Transverse colon (tissue), 4 donors: Measurements from ENCODE around the gene RAP1GAP2. TPM values are rescaled to one million over a fixed set of nuclear protein-coding genes. Genes with fewer than 3 reads are reported as not detected.

Experiments
- DNase-seq: peaks from one replicate; pipeline ENCODE4 v3.0.0-alpha.2; 2019
- H3K27ac ChIP-seq, 4 donors: fragments of 200-600 bp; sonication (generic); 2 replicates each; pipeline ENCODE4 v1.5.1; 2016 to 2018; ENCODE audit warnings: inconsistent platforms in 4 of 4
- H3K27me3 ChIP-seq: fragments of 200-600 bp; sonication (generic); 2 replicates; pipeline ENCODE4 v1.5.1; 2017; ENCODE audit warnings: inconsistent platforms
- H3K36me3 ChIP-seq, 4 donors: fragments of 200-600 bp; sonication (generic); 2 replicates each; pipeline ENCODE4 v1.5.1; 2017 to 2019; ENCODE audit warnings: inconsistent platforms in 4 of 4
- H3K4me1 ChIP-seq, 4 donors: fragments of 200-600 bp; sonication (generic); 2 replicates each; pipeline ENCODE4 v1.5.1; 2017 to 2020; ENCODE audit warnings: inconsistent platforms in 4 of 4
- H3K4me3 ChIP-seq, 4 donors: fragments of 200-600 bp; sonication (generic); 1 replicate in 1 of 4; 2 replicates in 3 of 4; pipeline versions ENCODE4 v1.5.1 to v1.6.1; 2017 to 2019; ENCODE audit warnings: inconsistent platforms in 4 of 4
- H3K9me3 ChIP-seq, 2 donors: fragments of 200-600 bp; sonication (generic); 2 replicates each; pipeline ENCODE4 v1.5.1; 2017 to 2019; ENCODE audit warnings: inconsistent platforms in 2 of 2
- EP300 ChIP-seq: sonication (generic); formaldehyde crosslinking; IDR thresholded peaks from one replicate; pipeline ENCODE4 v1.6.1; 2017; ENCODE audit warnings: antibody characterized with exemption, low read depth
- POLR2A ChIP-seq: fragments of 450-650 bp; IDR thresholded peaks from one replicate; pipeline ENCODE4 v1.6.1; 2016; ENCODE audit warnings: antibody characterized with exemption, mild to moderate bottlenecking, moderate library complexity
- POLR2AphosphoS5 ChIP-seq, 3 donors: sonication (generic); formaldehyde crosslinking; IDR thresholded peaks; one replicate each; pipeline ENCODE4 v1.6.1; 2016; ENCODE audit warnings: antibody characterized with exemption in 3 of 3
- WGBS, 2 donors: methylation state at CpG; one replicate each; pipeline ENCODE4 v1.1.5; 2018; ENCODE audit warnings: low coverage in 1 of 2; 5-methylcytosine and 5-hydroxymethylcytosine counted together
- in situ Hi-C, 4 donors: fragments of 200-750 bp; cut with MboI; loops; one replicate each; pipeline versions ENCODE4 v1.15.0 to v1.15.1; 2017; ENCODE audit warnings: low sequenced_read_pairs in 3 of 4, low pct_ligation_motif_present in 1 of 4, low pct_unique_long_range_greater_than_20kb in 1 of 4
- intact Hi-C: fragments of 100-400 bp; cut with DNase I; formaldehyde crosslinking; loops from one replicate; pipeline ENCODE4 v1.15.1; 2023; ENCODE audit warnings: low total_unique reads
- total RNA-seq, 4 donors: library from RNA; depleted of rRNA; stranded (reverse); fragments of >200 nt; gene quantifications; one replicate each; pipeline ENCODE4 v1.1.0, GENCODE V29; 2016
- TF ChIP-seq, protein P1 (sequence below), 5 experiments: fragments of 200-600 bp in 3 of 5; fragments of 450-650 bp in 2 of 5; sonication (generic) in 3 of 5; IDR thresholded peaks; 1 replicate in 2 of 5; 2 replicates in 3 of 5; pipeline ENCODE4 v1.5.1; 2016 to 2017; ENCODE audit warnings: antibody characterized with exemption in 5 of 5, inconsistent platforms in 3 of 5, mild to moderate bottlenecking in 2 of 5, moderate library complexity in 1 of 5

Gene RAP1GAP2
- total RNA-seq, 4 donors from 2014 or later = 23.0 to 39.6 (median 33.9) TPM

DNA sequence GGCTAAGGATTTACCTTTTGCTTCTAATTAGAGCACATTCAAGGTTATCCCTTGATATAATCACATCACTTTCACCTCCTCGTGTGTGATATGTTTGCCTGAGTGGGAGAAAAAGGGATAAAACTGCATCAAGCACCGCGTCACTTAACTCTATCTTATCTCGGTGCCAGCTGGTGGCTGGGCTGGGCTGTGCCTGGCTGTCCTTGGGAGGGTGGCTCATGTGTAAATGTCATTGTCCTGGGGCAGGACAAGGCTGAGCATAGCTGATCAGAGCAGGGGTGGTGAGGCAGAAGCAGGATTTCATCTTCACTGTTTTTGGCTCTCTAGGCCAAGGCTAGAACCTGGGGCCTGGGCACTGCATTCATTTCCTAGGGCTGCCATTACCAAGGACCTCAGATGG is 105.3 kb downstream of the RAP1GAP2 start:
- no peaks in the 10 kb centered on the region for H3K36me3 ChIP-seq
- DNase-seq = no peak
- intact Hi-C loops (no loop called here), in situ Hi-C loops (no loop called here)
- no peaks in the 10 kb centered on the region for H3K9me3 ChIP-seq
- H3K4me1 ChIP-seq = peaks cover 0 to 24% (median 17%) of the 10 kb centered on the region in 4 donors
- H3K27ac ChIP-seq = peak overlapping the region in 3 of 4 donors; percentile 30 to 63 (median 45)
- TF ChIP-seq, protein P1, sequence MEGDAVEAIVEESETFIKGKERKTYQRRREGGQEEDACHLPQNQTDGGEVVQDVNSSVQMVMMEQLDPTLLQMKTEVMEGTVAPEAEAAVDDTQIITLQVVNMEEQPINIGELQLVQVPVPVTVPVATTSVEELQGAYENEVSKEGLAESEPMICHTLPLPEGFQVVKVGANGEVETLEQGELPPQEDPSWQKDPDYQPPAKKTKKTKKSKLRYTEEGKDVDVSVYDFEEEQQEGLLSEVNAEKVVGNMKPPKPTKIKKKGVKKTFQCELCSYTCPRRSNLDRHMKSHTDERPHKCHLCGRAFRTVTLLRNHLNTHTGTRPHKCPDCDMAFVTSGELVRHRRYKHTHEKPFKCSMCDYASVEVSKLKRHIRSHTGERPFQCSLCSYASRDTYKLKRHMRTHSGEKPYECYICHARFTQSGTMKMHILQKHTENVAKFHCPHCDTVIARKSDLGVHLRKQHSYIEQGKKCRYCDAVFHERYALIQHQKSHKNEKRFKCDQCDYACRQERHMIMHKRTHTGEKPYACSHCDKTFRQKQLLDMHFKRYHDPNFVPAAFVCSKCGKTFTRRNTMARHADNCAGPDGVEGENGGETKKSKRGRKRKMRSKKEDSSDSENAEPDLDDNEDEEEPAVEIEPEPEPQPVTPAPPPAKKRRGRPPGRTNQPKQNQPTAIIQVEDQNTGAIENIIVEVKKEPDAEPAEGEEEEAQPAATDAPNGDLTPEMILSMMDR (IDR thresholded peaks at IDR 0.05) = no peak
- no peak for TF ChIP-seq POLR2A
- TF ChIP-seq POLR2AphosphoS5 (IDR thresholded peaks at IDR 0.05) = no peak
- no peak for TF ChIP-seq EP300
- no peaks in the 10 kb centered on the region for H3K27me3 ChIP-seq
- H3K4me3 ChIP-seq = no peak overlapping the region
- 66% methylated on average over 4 of the region's 4 CpGs; no CpG with 5 or more reads in 1 of the 2 donors for WGBS, 2 donors

DNA sequence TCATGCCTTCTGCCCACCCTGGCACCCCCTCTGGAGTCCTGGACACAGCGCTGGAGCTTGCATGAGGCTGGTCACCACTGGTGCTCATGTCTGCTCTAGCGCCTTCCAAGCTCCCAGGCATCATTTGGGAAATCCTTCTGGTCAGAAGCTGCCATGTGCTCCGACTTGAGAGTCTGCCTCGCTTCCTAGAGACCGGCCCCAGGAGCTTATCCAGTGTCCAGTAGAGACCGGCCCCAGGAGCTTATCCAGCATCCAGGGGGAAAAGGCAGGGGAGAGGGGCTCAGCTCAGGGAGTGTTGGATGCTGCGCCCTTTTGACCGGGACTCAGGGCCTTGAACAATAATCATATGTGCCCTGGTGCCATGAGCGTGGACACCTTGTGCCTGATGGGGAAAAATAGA is 106.3 kb downstream of the RAP1GAP2 start:
- intact Hi-C loops (no loop called here), in situ Hi-C loops (no loop called here)
- no peaks in the 10 kb centered on the region for H3K36me3 ChIP-seq
- no peaks in the 10 kb centered on the region for H3K27me3 ChIP-seq
- no peaks in the 10 kb centered on the region for H3K9me3 ChIP-seq
- H3K4me3 ChIP-seq = no peak overlapping the region
- no peak overlapping the region for H3K27ac ChIP-seq
- DNase-seq = no peak
- 98% methylated on average over 9 of the region's 9 CpGs; no CpG with 5 or more reads in 1 of the 2 donors for WGBS, 2 donors
- TF ChIP-seq POLR2AphosphoS5 (IDR thresholded peaks at IDR 0.05) (no peak), EP300 (no peak), POLR2A (no peak)
- TF ChIP-seq, protein P1 (IDR thresholded peaks at IDR 0.05) = no peak
- H3K4me1 ChIP-seq = peaks cover 0 to 24% (median 17%) of the 10 kb centered on the region in 4 donors

DNA sequence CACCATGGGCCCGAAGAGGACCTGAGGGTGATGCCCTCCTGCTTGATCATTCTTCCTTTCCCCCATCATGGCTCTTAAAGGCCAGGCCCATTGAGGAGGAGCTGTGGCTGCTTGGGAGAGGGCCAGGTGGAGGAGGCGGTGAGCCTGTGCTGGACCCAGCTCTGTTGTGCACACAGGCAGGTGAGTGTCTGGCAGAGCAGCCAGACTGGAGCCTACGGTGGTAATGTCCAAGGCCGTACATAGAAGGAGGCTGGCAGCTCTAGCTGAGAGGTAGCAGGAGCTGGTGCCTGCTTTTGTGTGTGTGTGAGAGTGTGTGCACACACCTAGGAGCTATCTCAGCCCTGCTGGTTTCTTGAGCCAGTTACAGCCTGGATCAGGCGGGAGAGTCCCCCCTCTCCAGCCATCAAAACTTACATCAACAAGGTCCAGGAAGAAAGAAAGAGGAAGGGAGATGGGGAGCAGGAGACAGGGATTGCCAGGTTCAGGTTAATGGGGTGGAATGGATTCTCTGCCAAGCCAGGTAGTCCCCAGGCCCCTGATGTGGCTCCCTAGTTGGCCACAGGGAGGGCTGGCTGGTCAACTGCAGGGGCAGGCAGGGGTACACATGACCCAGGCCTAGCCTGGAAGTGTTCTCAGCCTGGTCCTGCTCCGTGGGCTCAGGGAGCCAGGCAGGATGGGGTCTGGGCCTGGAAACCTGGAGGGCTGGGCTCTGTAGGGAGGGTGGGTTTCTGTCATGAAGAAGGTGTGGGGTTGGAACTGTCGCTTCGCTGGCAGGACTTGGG is 107.1 kb downstream of the RAP1GAP2 start:
- in situ Hi-C loops = no loop called here
- H3K9me3 ChIP-seq = no peaks in the 10 kb centered on the region
- H3K4me1 ChIP-seq = peaks cover 0 to 21% (median 16%) of the 10 kb centered on the region in 4 donors
- no peak overlapping the region for H3K27ac ChIP-seq
- intact Hi-C loops = no loop called here
- H3K27me3 ChIP-seq = no peaks in the 10 kb centered on the region
- TF ChIP-seq POLR2A (no peak), POLR2AphosphoS5 (IDR thresholded peaks at IDR 0.05) (no peak), EP300 (no peak)
- TF ChIP-seq, protein P1 (IDR thresholded peaks at IDR 0.05) = no peak
- H3K4me3 ChIP-seq = no peak overlapping the region
- WGBS, 2 donors = 73% methylated on average over 8 of the region's 8 CpGs; no CpG with 5 or more reads in 1 of the 2 donors
- H3K36me3 ChIP-seq = no peaks in the 10 kb centered on the region
- no peak for DNase-seq

DNA sequence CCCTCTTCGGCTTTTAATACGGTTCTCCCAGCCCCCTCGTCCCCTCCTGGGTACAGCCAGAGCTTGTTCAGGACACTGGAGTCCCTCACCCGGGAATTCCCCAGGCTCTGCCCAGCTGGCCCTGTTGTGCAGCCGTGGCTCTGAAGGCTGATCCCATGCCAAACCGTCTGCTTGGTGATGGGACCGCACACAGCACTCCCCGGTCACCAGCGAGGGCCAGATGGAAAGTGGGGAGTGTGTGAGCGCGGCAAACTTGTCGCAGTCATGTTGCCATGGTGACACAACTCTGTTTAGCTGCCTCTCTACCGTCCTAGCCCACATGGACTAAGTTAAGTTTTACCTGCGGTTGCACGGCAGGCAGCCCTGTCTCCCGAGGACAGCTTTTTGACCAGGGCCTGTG is 107.9 kb downstream of the RAP1GAP2 start:
- Histone ChIP-seq H3K27me3 (no peaks in the 10 kb centered on the region), H3K4me3 (no peak overlapping the region), H3K27ac (no peak overlapping the region), H3K4me1 (peaks cover 0 to 21% (median 16%) of the 10 kb centered on the region in 4 donors), H3K36me3 (no peaks in the 10 kb centered on the region), H3K9me3 (no peaks in the 10 kb centered on the region)
- intact Hi-C loops = no loop called here
- in situ Hi-C loops = no loop called here
- TF ChIP-seq POLR2A (no peak), POLR2AphosphoS5 (IDR thresholded peaks at IDR 0.05) (peak in 1 of 3 donors; percentile 24), EP300 (no peak)
- TF ChIP-seq, protein P1 (IDR thresholded peaks at IDR 0.05) = no peak
- 30% methylated on average over 16 of the region's 16 CpGs; no CpG with 5 or more reads in 1 of the 2 donors for WGBS, 2 donors
- peak; percentile 22 for DNase-seq
